ENCODE measurements around the gene BTBD16. TPM values are rescaled to one million over a fixed set of nuclear protein-coding genes. Genes with fewer than 3 reads are reported as not detected.

BTBD16 gene
- total RNA-seq, 1 experiment from 2014 or later: not detected

DNA sequence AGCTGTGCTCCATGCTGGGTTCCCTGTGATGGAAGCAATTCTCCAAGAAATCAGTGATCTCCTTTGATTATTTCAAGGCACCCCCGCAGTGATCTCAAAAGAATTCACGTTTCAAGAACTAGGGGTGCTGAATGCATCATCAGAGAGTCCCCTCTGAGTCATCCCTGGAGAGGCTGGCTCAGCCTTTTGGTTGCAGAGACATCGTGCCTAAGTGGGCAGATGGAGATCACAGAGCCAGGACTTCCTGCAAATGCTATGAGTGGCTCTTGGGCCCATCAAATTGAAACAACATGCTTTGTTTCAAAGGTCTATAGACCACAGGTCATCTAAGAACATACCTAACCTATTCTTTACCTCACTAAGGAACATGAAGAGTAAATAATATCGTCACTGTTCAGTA, 61.9 kb downstream of the BTBD16 start:
- Histone ChIP-seq H3K9me3 (ENCODE audit: control insufficient read depth, low read depth, low read length) (no peaks in the 10 kb centered on the region), H3K4me1 (ENCODE audit: insufficient read depth, low read length) (no peaks in the 10 kb centered on the region), H3K18ac (ENCODE audit: insufficient read length, low read depth, low read length) (no peak overlapping the region), H2BK15ac (ENCODE audit: low read depth, low read length) (no peak overlapping the region), H3K9ac (ENCODE audit: extremely low read depth, insufficient read length, low read length) (no peak overlapping the region), H2AK5ac (ENCODE audit: insufficient read length, low read length) (no peak overlapping the region), H3K79me2 (ENCODE audit: insufficient read depth, low read length) (no peaks in the 10 kb centered on the region), H2AFZ (ENCODE audit: low read length) (no peak overlapping the region), H4K91ac (ENCODE audit: insufficient read length, low read depth, low read length) (no peak overlapping the region), H3T11ph (ENCODE audit: low read length) (no peak overlapping the region), H2BK20ac (ENCODE audit: low read depth, low read length, poor library complexity, severe bottlenecking) (no peak overlapping the region), H4K5ac (ENCODE audit: insufficient read length, low read depth, low read length) (no peak overlapping the region), H4K20me1 (ENCODE audit: control insufficient read depth, insufficient read depth, insufficient read length) (no peaks in the 10 kb centered on the region), H2BK120ac (ENCODE audit: low read depth, low read length, poor library complexity, severe bottlenecking) (no peak overlapping the region), H3K27me3 (ENCODE audit: insufficient read depth, low read length) (no peaks in the 10 kb centered on the region), H2BK12ac (ENCODE audit: insufficient read length, low read depth, low read length) (no peak overlapping the region), H3K79me1 (ENCODE audit: insufficient read depth, low read depth, low read length, poor library complexity, severe bottlenecking) (no peaks in the 10 kb centered on the region), H3K23me2 (ENCODE audit: insufficient read length, low read depth, low read length, poor library complexity, severe bottlenecking) (no peaks in the 10 kb centered on the region), H3K14ac (ENCODE audit: insufficient read depth, low read length) (no peak overlapping the region), H3K4me2 (ENCODE audit: insufficient read depth, insufficient read length, low read length) (no peak overlapping the region), H3K27ac (ENCODE audit: insufficient read length, low read depth, low read length) (no peak overlapping the region), H2BK5ac (ENCODE audit: insufficient read length, low read length) (no peak overlapping the region), H4K8ac (replicated peaks; ENCODE audit: insufficient read length, low read depth, low read length) (no peak overlapping the region), H3K56ac (ENCODE audit: insufficient read length, low read depth, low read length) (no peak overlapping the region), H3K23ac (ENCODE audit: insufficient read length, low read depth, low read length) (no peak overlapping the region), H3K4ac (ENCODE audit: low read depth, low read length) (no peak overlapping the region)
- Mint-ChIP-seq H3K4me3 (no peak overlapping the region), H3K9me3 (no peaks in the 10 kb centered on the region), H3K4me1 (peaks cover 12 to 18% of the 10 kb centered on the region in 2 experiments), H3K27ac (no peak overlapping the region), H3K27me3 (ENCODE audit: low read depth) (peaks cover 6% of the 10 kb centered on the region), H3K36me3 (ENCODE audit: insufficient read depth in 1 of 3, low read depth in 3 of 3) (0 out of 7 replicates have a peak, but pooled peaks cover 0 to 2% (median 0%) of the 10 kb centered on the region in 3 experiments)
- WGBS (ENCODE audit: extremely low coverage, insufficient read length, low lambda C conversion rate): no CpG with 5 or more reads among the region's 4 CpGs
- TF ChIP-seq CTCF (conservative IDR thresholded peaks at IDR 0.05): no peak
- no peak for DNase-seq
